Thyroid gland (tissue), 4 donors: ENCODE measurements around the gene PTPN6.

ENCODE experiments used
- CTCF ChIP-seq, 6 experiments: fragments of 200-600 bp in 3 of 6; fragments of 450-650 bp in 3 of 6; sonication (generic) in 3 of 6; IDR thresholded peaks; one replicate each; pipeline ENCODE4 v1.5.1; 2016 to 2019; ENCODE audit warnings: antibody characterized with exemption in 6 of 6, mild to moderate bottlenecking in 2 of 6, inconsistent platforms in 1 of 6, moderate library complexity in 1 of 6
- POLR2A ChIP-seq, 2 donors: fragments of 450-650 bp; IDR thresholded peaks; one replicate each; pipeline ENCODE4 v1.6.1; 2017; ENCODE audit warnings: antibody characterized with exemption in 2 of 2, mild to moderate bottlenecking in 2 of 2, moderate library complexity in 1 of 2

DNA sequence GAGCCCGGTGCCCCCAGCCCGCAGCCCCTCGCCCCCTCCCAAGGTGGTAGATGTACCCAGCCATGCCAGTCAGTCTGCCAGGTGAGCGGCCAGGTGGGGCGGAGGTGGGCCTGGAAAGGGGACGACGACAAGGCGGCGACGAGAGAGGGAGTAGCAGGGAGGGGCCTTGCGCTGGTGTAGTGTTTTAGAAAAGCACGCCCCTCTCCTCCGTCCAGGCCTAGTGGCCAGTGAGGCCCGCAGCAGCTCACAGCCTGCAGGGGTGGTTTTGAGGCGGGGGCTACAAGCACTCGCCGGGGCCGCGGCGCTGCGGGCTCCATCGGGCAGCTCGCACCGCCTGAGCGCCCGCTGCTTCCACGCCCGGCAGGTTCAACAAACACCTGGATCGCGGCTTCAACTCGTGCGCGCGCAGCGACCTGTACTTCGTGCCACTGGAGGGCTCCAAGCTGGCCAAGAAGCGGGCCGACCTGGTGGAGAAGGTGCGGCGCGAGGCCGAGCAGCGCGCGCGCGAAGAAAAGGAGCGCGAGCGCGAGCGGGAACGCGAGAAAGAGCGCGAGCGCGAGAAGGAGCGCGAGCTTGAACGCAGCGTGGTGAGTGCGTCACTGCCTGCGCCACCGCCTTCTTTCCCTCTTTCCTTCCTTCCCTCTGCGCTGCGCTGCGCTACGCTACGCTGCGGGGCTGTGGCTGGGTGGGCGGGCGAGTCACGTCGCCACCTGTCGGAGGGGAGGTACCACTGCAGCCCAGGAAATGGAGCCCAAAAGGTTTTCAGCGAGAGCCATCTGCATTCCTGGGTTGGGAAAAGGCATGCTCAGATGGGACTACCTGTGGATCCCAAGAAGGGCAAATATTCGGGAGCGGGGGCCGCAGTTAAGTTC lies 13.4 kb upstream of the PTPN6 start:
- peak in 1 of 2 donors; percentile 86 for TF ChIP-seq POLR2A (IDR thresholded peaks at IDR 0.05)
- TF ChIP-seq CTCF (IDR thresholded peaks at IDR 0.05): peak; percentile 89 to 98 (median 94)
